ENCODE results near the gene GAB4. TPM values are rescaled to one million over a fixed set of nuclear protein-coding genes. Genes with fewer than 3 reads are reported as not detected.

Gene GAB4
- total and polyA plus RNA-seq, 10 of the 15 experiments (the other 5 are each of a cell fraction or from before 2014, with no cell fraction given): not detected

DNA sequence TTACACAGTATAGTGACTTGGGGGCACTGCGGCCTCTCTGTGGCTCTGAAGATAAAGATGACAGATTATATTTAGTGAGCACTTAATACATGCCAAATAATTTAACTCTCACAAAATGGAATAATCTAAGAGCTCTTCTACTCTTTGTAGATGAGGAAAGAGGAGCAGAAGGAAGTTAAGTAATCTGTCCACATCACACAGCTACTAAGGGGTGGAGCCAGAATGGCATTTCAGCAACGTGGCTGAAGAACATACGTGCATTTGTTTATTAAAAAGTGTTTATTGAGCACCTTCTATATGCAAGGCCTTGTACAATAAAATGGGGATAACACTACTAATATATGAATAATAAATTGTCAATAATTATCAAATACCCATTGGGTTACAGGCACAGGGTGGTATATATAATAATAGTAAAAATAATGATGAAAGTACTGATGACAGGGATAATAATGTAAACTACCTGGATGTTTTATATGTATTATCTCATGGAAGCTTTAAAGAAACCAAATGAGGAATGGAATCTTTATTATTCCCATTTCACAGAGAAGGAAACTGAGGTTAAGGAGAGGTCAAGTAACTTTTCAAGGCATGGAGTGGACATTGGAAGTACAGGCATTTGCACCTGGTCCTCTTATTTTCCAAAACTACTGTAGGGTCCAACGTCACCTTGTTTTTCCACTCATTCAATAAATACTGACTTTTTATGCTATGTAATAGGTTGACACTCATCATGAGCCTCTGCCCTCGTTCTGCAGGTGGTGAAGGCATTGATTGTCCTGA lies 38.7 kb upstream of the GAB4 start (continued):
- TF ChIP-seq SIX5 (IDR thresholded peaks at IDR 0.05; ENCODE audit: low read depth, low read length, severe bottlenecking): no peak

- Histone ChIP-seq H3K27me3 (replicated peaks in 1 of 2; ENCODE audit: control insufficient read depth in 2 of 2, insufficient read depth in 2 of 2, low read length in 1 of 2) (no peaks in the 10 kb centered on the region), H4K20me1 (ENCODE audit: control insufficient read depth, insufficient read depth) (no peaks in the 10 kb centered on the region), H3K4me2 (ENCODE audit: control insufficient read depth, insufficient read depth) (peak overlapping the region; percentile 51), H3K79me2 (ENCODE audit: control insufficient read depth, insufficient read depth, low read length) (peaks cover 15% of the 10 kb centered on the region), H3K9ac (ENCODE audit: control insufficient read depth, insufficient read depth, low read length) (no peak overlapping the region), H2AFZ (ENCODE audit: control insufficient read depth, low read depth, low read length) (no peak overlapping the region), H3K9me3 (replicated peaks; ENCODE audit: control insufficient read depth, insufficient read depth, low read length) (no peaks in the 10 kb centered on the region), H3K27ac (ENCODE audit: control insufficient read depth, insufficient read depth) (no peak overlapping the region), H3K4me1 (ENCODE audit: control insufficient read depth, insufficient read depth, low read length) (0 out of 2 replicates have a peak, but pooled peaks cover 3% of the 10 kb centered on the region), H3K4me3 (no peak overlapping the region), H3K36me3 (ENCODE audit: control insufficient read depth in 2 of 2, insufficient read depth in 2 of 2, low read length in 1 of 2) (peaks cover 6 to 13% of the 10 kb centered on the region in 2 experiments; a peak in 2 of 4 replicates)
- FAIRE-seq (no peak), DNase-seq (ENCODE audit: low read depth, low spot score) (peak; percentile 13), ATAC-seq (peak; percentile 50)
- RAD21 ChIA-PET (ENCODE audit: unreplicated experiment): interaction anchor here (1.1 kb wide), 1 partner anchor 31 kb away, joined by 3 read pairs; no protein-coding TSS in a partner anchor
- TF ChIP-seq CBX3 (IDR thresholded peaks at IDR 0.05; ENCODE audit: borderline replicate concordance, low read depth) (no peak), RAD21 (IDR thresholded peaks at IDR 0.05; ENCODE audit: insufficient read depth, low read depth, low read length) (no peak), EP300 (IDR thresholded peaks at IDR 0.05; ENCODE audit: borderline replicate concordance in 1 of 2, control insufficient read depth in 1 of 2, low read depth in 2 of 2, low read length in 2 of 2) (no peak), SPI1 (IDR thresholded peaks at IDR 0.05; ENCODE audit: borderline replicate concordance, insufficient read depth, low read depth, low read length) (peak; percentile 20; the same call in 1 of the 2 replicates), ZBTB4 (CRISPR knock-in tag; IDR thresholded peaks at IDR 0.05) (no peak)
- POLR2A ChIA-PET: no interaction called here
- intact Hi-C loops (cut with micrococcal nuclease; ENCODE audit: unreplicated experiment): no loop called here
- CTCF ChIA-PET: interaction anchor here (1.1 kb wide), 1 partner anchor 15 kb away, joined by 7 read pairs; no protein-coding TSS in a partner anchor
- no TSS peak for BruUV-seq (replicated peaks)
- SMC1A ChIA-PET (ENCODE audit: uncharacterized antibody, unreplicated experiment): interaction anchor here (0.6 to 1.1 kb wide), 2 partner anchors 14 to 16 kb away, joined by 3 read pairs; no protein-coding TSS in a partner anchor
- in situ Hi-C loops (cut with MboI): no loop called here
Measured at GRCh38 chr22:17043521-17043920, 35.5 kb upstream of the GAB4 start.
